ENCODE results near the gene JAM3. TPM values are rescaled to one million over a fixed set of nuclear protein-coding genes. Genes with fewer than 3 reads are reported as not detected.

JAM3 gene
- total and polyA plus RNA-seq, 3 experiments from 2014 or later: 4.9 to 14.8 (median 12.5) TPM

GRCh38 chr11:134055029-134055428 lies 13.8 kb upstream of the JAM3 start:
- no peak overlapping the region for H3K4me3 ChIP-seq (ENCODE audit: low read length)
- no peaks in the 10 kb centered on the region for H3K36me3 ChIP-seq (ENCODE audit: insufficient read depth, low read length)
- no peak overlapping the region for H3K4me3 Mint-ChIP-seq
- H3K4me1 ChIP-seq (ENCODE audit: insufficient read depth, low read length): peaks cover 6% of the 10 kb centered on the region
- peaks cover 11 to 15% (median 13%) of the 10 kb centered on the region in 3 donors for H3K4me1 Mint-ChIP-seq
- H3K27ac ChIP-seq (ENCODE audit: low read depth, low read length): no peak overlapping the region
- H3K27ac Mint-ChIP-seq: peak overlapping the region in 1 of 8 donors; percentile 17
- H3K9me3 ChIP-seq (ENCODE audit: low read length): no peaks in the 10 kb centered on the region
- no peak for DNase-seq
- peaks cover 0 to 4% (median 0%) of the 10 kb centered on the region in 5 donors for H3K9me3 Mint-ChIP-seq
- H3K27me3 ChIP-seq (ENCODE audit: insufficient read depth, low read length, poor library complexity, severe bottlenecking): peaks cover 7% of the 10 kb centered on the region
- CTCF ChIA-PET: no interaction called here
- POLR2A ChIA-PET: no interaction called here
- H3K27me3 Mint-ChIP-seq: peaks cover 28 to 46% of the 10 kb centered on the region in 2 donors
- no peaks in the 10 kb centered on the region for H3K36me3 Mint-ChIP-seq

GRCh38 chr11:134060316-134060715 lies 8.6 kb upstream of the JAM3 start:
- H3K36me3 ChIP-seq (ENCODE audit: insufficient read depth, low read length): no peaks in the 10 kb centered on the region
- Mint-ChIP-seq H3K27me3 (peaks cover 36 to 61% of the 10 kb centered on the region in 2 donors), H3K4me1 (peaks cover 8 to 10% (median 9%) of the 10 kb centered on the region in 3 donors), H3K9me3 (peaks cover 0 to 2% (median 0%) of the 10 kb centered on the region in 5 donors), H3K27ac (no peak overlapping the region), H3K4me3 (no peak overlapping the region), H3K36me3 (no peaks in the 10 kb centered on the region)
- H3K27ac ChIP-seq (ENCODE audit: low read depth, low read length): no peak overlapping the region
- peaks cover 7% of the 10 kb centered on the region for H3K27me3 ChIP-seq (ENCODE audit: insufficient read depth, low read length, poor library complexity, severe bottlenecking)
- no peak for DNase-seq
- H3K9me3 ChIP-seq (ENCODE audit: low read length): no peaks in the 10 kb centered on the region
- CTCF ChIA-PET: interaction anchor here (2.0 to 3.7 kb wide), 2 partner anchors 9 to 10 kb away, joined by 11 to 24 read pairs; no protein-coding TSS in a partner anchor
- H3K4me3 ChIP-seq (ENCODE audit: low read length): no peak overlapping the region
- no peaks in the 10 kb centered on the region for H3K4me1 ChIP-seq (ENCODE audit: insufficient read depth, low read length)
- POLR2A ChIA-PET: no interaction called here

GRCh38 chr11:134062265-134063123 lies 6.4 kb upstream of the JAM3 start:
- H3K4me3 Mint-ChIP-seq: no peak overlapping the region
- Histone ChIP-seq H3K36me3 (ENCODE audit: insufficient read depth, low read length) (no peaks in the 10 kb centered on the region), H3K9me3 (ENCODE audit: low read length) (no peaks in the 10 kb centered on the region), H3K27ac (ENCODE audit: low read depth, low read length) (no peak overlapping the region), H3K27me3 (ENCODE audit: insufficient read depth, low read length, poor library complexity, severe bottlenecking) (peaks cover 7% of the 10 kb centered on the region), H3K4me3 (ENCODE audit: low read length) (no peak overlapping the region), H3K4me1 (ENCODE audit: insufficient read depth, low read length) (no peaks in the 10 kb centered on the region)
- ChIA-PET CTCF (interaction anchor here (3.7 kb wide), 1 partner anchor 11 kb away, joined by 24 read pairs; no protein-coding TSS in a partner anchor), POLR2A (no interaction called here)
- no peak for DNase-seq
- peaks cover 8 to 10% (median 9%) of the 10 kb centered on the region in 3 donors for H3K4me1 Mint-ChIP-seq
- no peak overlapping the region for H3K27ac Mint-ChIP-seq
- H3K36me3 Mint-ChIP-seq: no peaks in the 10 kb centered on the region
- peaks cover 33 to 56% of the 10 kb centered on the region in 2 donors for H3K27me3 Mint-ChIP-seq
- H3K9me3 Mint-ChIP-seq: peaks cover 0 to 2% (median 0%) of the 10 kb centered on the region in 5 donors

DNA sequence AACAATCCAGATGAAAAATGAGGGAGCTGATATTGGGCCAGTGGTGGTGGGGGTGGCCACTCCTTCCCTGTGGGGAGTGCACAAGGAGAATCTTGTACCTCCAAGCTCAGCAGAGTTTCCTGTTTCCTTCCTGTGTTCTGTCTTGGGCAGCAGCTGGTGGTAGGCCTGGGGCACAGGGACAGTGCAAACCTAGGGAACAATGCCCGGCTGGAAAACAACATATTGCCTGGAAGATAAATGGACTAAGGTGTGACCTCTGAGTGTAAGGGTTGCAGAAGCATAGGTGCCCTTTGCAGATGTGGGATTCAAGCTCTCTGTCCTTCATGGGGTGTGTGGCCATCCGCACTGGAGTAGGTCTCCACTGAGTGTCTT lies 5.8 kb upstream of the JAM3 start:
- peaks cover 27 to 50% of the 10 kb centered on the region in 2 donors for H3K27me3 Mint-ChIP-seq
- no peak overlapping the region for H3K4me3 Mint-ChIP-seq
- H3K4me1 Mint-ChIP-seq: peaks cover 5% of the 10 kb centered on the region in 3 donors
- H3K4me3 ChIP-seq (ENCODE audit: low read length): no peak overlapping the region
- H3K36me3 Mint-ChIP-seq: no peaks in the 10 kb centered on the region
- peaks cover 7% of the 10 kb centered on the region for H3K27me3 ChIP-seq (ENCODE audit: insufficient read depth, low read length, poor library complexity, severe bottlenecking)
- no peaks in the 10 kb centered on the region for H3K9me3 ChIP-seq (ENCODE audit: low read length)
- no peaks in the 10 kb centered on the region for H3K36me3 ChIP-seq (ENCODE audit: insufficient read depth, low read length)
- no peak for DNase-seq
- POLR2A ChIA-PET: no interaction called here
- CTCF ChIA-PET: interaction anchor here (3.7 kb wide), 1 partner anchor 12 kb away, joined by 24 read pairs; no protein-coding TSS in a partner anchor
- H3K9me3 Mint-ChIP-seq: no peaks in the 10 kb centered on the region
- H3K27ac Mint-ChIP-seq: no peak overlapping the region
- H3K27ac ChIP-seq (ENCODE audit: low read depth, low read length): no peak overlapping the region
- H3K4me1 ChIP-seq (ENCODE audit: insufficient read depth, low read length): no peaks in the 10 kb centered on the region

- H3K27me3 ChIP-seq (ENCODE audit: insufficient read depth, low read length, poor library complexity, severe bottlenecking): peaks cover under 1% of the 10 kb centered on the region
- H3K4me1 Mint-ChIP-seq: peaks cover 5 to 8% (median 7%) of the 10 kb centered on the region in 3 donors
- H3K9me3 ChIP-seq (ENCODE audit: low read length): no peaks in the 10 kb centered on the region
- no peaks in the 10 kb centered on the region for H3K9me3 Mint-ChIP-seq
- CTCF ChIA-PET: interaction anchor here (3.7 kb wide), 1 partner anchor 13 kb away, joined by 24 read pairs; no protein-coding TSS in a partner anchor
- H3K27ac Mint-ChIP-seq: peak overlapping the region in 1 of 8 donors; percentile 54
- no peak overlapping the region for H3K27ac ChIP-seq (ENCODE audit: low read depth, low read length)
- H3K4me3 Mint-ChIP-seq: no peak overlapping the region
- H3K4me3 ChIP-seq (ENCODE audit: low read length): no peak overlapping the region
- peaks cover 6% of the 10 kb centered on the region for H3K4me1 ChIP-seq (ENCODE audit: insufficient read depth, low read length)
- POLR2A ChIA-PET: no interaction called here
- H3K36me3 ChIP-seq (ENCODE audit: insufficient read depth, low read length): no peaks in the 10 kb centered on the region
- DNase-seq: no peak
- peaks cover 0 to 2% (median 0%) of the 10 kb centered on the region in 3 donors for H3K36me3 Mint-ChIP-seq
- H3K27me3 Mint-ChIP-seq: peaks cover 20 to 42% of the 10 kb centered on the region in 2 donors
Measured at GRCh38 chr11:134063991-134064747, 4.7 kb upstream of the JAM3 start.

GRCh38 chr11:134065381-134065780 lies 3.5 kb upstream of the JAM3 start:
- Histone ChIP-seq H3K4me1 (ENCODE audit: insufficient read depth, low read length) (peaks cover 6% of the 10 kb centered on the region), H3K36me3 (ENCODE audit: insufficient read depth, low read length) (no peaks in the 10 kb centered on the region), H3K27ac (ENCODE audit: low read depth, low read length) (no peak overlapping the region), H3K4me3 (ENCODE audit: low read length) (no peak overlapping the region), H3K27me3 (ENCODE audit: insufficient read depth, low read length, poor library complexity, severe bottlenecking) (no peaks in the 10 kb centered on the region), H3K9me3 (ENCODE audit: low read length) (no peaks in the 10 kb centered on the region)
- H3K9me3 Mint-ChIP-seq: no peaks in the 10 kb centered on the region
- ChIA-PET CTCF (no interaction called here), POLR2A (no interaction called here)
- H3K36me3 Mint-ChIP-seq: peaks cover 0 to 2% (median 0%) of the 10 kb centered on the region in 3 donors
- peak overlapping the region in 2 of 8 donors; percentile 45 to 80 for H3K27ac Mint-ChIP-seq
- peaks cover 8 to 16% (median 13%) of the 10 kb centered on the region in 3 donors for H3K4me1 Mint-ChIP-seq
- H3K27me3 Mint-ChIP-seq: peaks cover 14 to 30% of the 10 kb centered on the region in 2 donors
- DNase-seq: no peak
- no peak overlapping the region for H3K4me3 Mint-ChIP-seq

DNA sequence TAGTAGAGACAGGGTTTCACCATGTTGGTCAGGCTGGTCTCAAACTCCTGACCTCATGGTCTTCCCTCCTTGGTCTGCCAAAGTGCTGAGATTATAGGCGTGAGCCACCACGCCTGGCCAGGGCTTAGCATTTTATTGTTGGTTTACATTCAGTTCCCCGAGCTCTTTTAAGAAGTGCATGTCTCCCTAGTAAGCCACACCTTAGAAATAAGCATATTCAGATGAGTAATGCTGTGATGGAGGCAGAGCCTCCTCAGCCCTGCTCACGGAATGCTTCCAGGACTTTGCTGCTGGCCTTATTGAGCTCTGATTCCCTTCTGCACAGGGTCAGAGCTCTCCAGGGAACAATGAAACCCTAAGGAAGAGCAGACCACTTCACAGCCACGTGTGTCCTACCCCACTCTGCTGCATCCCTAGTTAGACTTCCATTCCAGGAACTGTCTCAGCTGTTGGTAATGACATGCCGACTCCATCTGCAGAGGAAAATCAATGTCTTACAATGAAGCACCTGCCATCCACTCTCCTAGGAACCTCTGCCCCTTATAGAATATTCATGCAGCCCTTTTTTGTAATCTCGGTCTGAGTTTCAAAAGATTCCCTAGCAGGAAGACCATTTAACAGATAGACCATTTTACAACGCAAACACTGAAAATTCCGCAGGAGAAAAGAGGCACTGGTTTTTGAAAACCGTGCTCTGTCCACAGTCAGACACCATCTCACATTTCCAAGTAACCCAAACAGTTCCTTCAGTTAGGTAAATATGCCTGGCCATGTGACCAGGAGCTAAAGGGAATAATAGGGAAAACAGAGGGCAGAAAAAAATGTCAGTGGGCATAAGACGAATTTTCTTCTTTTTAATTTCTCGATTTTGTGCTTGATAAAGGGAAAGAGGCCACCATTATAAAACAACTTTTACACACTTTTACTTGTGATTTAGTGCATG lies 1.7 kb upstream of the JAM3 start:
- H3K9me3 Mint-ChIP-seq: no peaks in the 10 kb centered on the region
- H3K27ac Mint-ChIP-seq: peak overlapping the region in 2 of 8 donors; percentile 23 to 73
- ChIA-PET POLR2A (no interaction called here), CTCF (no interaction called here)
- no peak for DNase-seq
- peaks cover 6 to 13% of the 10 kb centered on the region in 2 donors for H3K27me3 Mint-ChIP-seq
- Histone ChIP-seq H3K9me3 (ENCODE audit: low read length) (no peaks in the 10 kb centered on the region), H3K27ac (ENCODE audit: low read depth, low read length) (no peak overlapping the region), H3K36me3 (ENCODE audit: insufficient read depth, low read length) (no peaks in the 10 kb centered on the region), H3K27me3 (ENCODE audit: insufficient read depth, low read length, poor library complexity, severe bottlenecking) (no peaks in the 10 kb centered on the region), H3K4me1 (ENCODE audit: insufficient read depth, low read length) (peaks cover 6% of the 10 kb centered on the region), H3K4me3 (ENCODE audit: low read length) (no peak overlapping the region)
- peaks cover 9 to 20% (median 13%) of the 10 kb centered on the region in 3 donors for H3K4me1 Mint-ChIP-seq
- H3K4me3 Mint-ChIP-seq: peak overlapping the region in 1 of 7 donors; percentile 9
- H3K36me3 Mint-ChIP-seq: peaks cover 0 to 2% (median 0%) of the 10 kb centered on the region in 3 donors

Data from CD8-positive, alpha-beta memory T cell (primary cell).